ENCODE data around the gene GCN1.

Gene GCN1

DNA sequence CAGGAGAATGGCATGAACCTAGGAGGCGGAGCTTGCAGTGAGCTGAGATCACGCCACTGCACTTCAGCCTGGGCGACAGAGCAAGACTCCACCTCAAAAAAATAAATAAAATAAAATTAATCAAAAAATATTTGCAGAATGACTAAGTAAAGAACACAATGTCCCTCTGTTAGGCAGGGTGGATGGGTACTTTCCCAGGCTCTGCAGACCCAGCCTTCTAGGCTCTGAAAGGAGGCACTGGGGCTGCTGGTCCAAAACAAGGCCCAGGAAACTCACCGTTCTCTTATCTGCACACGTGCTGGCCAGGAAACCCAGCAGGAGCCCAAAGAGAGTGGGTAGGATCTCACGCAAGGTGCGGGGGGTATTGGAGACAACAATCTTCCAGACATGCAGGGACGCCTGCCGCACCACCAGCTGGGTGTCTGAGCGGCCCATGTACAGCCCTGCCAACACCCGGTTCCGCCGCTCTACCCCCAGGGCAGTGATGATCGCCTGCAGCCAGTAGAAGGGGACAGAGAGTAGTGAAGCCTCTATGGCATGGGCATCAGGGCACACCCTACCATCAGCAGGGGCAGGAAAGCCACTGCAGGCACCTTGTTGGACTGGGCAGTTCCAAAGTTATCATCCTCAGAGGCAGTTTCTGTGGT, 52.2 kb downstream of the GCN1 start:
- DNase-seq (ENCODE audit: low read depth), result no peak

DNA sequence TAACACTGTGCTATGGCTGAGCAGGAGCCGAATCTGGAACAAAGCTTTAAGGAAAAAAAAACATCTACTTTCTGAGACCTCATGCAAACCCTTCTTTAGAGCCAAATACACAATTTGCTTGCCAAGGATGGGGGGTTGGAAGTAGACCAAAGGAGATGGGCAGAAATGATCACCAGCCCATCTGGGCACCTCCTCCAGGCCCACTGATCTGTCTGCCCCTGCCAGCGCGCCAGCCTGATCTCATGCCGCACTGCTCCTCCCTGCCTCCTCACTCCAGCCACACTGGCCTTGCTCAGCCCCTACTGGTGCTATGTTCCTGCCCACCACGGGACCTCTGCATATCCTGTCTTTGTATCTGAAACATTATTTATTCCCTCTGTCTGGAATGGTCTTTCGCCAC, 53.2 kb downstream of the GCN1 start:
- no peak for DNase-seq (ENCODE audit: low read depth)

DNA sequence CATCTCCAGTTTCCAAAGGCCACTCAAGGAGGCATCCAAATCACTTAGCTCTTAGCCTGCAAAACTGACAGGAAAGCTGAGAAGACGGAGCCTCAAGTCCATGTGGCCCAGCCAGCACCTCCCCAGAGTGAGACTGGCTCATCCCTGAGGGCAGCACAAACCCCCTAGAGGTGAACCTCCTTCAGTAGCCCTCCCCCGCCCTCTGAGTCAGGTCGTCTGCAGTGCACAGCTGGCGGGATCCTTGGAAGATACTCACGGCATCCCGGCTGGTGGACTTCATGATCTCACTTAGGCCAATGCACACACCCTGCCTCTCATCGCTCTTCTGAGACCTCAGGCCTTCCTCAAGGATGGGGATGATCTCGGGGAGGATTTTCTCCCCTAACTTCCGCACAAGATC, 53.9 kb downstream of the GCN1 start:
- no peak for DNase-seq (ENCODE audit: low read depth)

DNA sequence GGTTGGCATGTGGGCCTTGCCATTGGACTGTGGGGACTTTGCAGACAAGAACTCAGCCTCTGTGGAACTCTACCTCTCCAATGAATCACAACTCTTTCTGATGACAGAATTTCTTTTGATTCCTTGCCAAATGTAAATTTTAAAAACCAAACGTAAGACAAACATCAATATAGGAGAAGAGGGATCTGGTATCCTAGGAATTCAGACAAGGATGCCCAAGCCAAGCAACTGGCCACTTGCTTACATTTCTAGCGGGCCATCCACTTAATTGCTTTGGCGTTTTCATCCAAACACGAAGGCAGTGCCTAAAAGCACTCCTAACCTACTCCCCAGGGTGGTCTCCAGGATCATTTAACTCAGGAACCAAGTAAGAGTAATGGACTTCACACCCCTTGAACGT, 54.6 kb downstream of the GCN1 start:
- DNase-seq (ENCODE audit: low read depth), result no peak

DNA sequence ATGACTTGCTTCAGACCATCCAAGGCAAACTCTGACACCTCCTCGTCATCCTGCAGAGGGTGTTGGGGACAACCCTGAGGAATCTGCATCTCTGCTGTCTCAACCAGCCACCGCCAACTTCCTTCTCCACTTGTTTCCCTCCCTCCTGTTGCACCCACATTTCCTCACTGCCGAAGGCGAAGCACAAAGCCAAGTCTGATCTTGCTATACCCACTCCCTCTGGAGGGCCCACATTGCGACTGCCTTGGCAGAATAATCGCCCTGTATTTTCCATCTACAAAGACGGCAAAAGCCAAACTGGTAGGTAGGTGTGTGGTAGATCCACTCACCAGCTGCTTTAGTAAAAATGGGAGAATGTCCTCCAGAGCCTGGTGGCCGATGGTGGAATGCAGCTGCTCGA, 56.1 kb downstream of the GCN1 start:
- no peak for DNase-seq (ENCODE audit: low read depth)

DNA sequence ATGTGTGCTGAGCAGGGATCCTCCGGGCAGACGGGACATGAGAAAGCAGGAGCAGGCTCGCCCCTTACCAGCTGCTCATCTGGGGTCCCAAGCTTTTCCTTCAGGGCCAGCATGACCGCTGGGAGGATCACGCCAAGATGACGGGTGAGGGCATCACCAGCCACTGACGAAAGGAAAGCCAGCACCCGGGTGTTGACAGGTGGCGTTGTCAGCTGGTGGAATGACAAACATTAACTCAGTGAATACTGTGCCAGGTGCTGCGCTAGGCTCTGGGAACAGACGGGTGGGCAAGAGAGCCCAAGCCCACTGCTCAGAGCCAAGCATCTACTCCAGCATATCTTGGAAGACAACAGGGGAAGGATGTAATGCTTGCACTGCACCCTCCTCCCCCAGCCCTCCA, 56.7 kb downstream of the GCN1 start:
- DNase-seq (ENCODE audit: low read depth), result no peak

DNA sequence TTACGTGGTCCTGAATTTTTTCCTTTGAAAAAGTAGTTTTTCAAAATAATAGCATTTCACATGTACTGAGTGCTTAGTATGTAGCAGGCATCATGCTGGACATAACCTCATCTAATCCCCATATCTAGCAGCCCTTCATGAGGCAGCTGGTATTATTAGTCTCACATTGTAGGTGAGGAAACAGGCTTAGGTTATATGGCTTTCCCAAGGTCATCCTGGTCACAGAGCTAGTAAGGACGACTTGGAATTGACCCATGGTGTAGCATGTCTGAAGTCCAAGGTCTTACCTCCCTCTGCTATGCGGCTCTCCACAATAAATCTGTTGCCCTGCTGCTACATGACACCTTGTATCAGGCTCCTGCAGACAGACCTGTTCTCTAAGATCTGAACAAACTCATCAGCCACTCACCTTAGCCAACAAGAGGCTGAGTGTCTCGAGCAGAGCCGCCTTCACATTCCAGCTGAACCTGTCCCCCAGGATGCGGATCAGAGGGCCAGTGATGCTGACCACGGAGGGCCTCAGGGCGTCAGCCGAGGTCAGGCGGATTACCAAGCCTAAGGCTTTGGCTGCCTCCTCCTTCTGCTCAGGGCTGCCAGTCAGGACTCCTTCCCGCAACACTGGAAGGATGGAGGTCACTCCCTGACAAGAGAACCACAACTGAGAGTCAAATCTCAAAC, 58.3 kb downstream of the GCN1 start:
- no peak for DNase-seq (ENCODE audit: low read depth)

DNA sequence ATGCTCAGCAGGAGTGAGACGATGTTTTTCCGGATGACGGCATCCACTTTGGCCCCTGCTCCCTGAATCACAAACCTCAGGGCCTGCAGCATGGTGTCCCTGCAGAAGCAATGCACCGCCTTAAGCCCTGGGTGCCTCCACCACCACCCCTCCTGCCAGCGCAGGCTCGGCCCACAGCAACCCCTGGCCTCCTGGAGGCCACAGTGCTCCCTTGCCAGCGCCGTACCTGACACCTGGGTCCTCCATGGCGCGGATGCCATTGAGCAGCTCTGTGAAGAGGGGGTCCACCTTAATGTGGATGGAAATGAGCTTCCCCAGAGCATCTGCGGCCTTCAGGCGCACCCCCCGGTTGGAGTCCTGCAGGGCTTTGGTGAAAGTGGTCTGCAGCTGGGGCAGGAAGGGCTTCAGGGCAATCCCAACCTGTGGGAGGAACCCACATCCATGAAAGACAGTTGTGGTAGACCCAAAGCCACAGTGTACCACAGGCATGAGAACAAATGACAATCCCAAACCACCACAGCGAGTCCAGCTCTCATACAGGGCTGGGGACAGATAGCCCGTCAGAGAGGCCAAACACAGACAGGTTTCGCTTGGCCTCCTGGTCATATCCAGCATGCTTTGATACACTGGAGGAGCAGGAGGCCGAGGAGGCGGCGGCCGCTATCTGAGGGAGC, 60.1 kb downstream of the GCN1 start:
- no peak for DNase-seq (ENCODE audit: low read depth)

DNA sequence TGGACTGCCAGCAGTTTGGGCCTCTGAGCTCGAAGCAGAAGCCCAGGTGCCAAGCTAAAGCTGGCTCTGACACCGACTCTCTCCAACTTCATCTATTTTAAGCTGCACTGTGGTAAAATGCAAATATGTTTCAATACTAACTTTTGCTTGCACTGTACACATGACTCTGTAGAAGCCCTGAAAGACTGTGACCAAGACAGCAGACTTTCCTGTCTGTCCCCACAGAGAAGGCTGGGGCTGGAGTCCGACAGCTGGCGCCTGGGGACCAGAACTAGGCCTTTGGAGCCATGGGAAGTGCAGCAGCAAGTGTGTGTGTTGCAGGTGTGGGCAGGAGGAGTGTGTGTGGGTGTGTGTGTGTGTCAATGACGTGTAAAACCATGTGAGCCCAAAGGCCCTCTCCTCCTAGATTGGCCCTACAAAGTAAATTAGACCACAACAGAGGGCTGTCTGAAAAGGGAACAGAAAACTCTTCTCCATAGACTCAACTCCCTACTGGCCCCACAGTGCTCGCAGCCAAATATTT, 61.6 kb downstream of the GCN1 start:
- no peak for DNase-seq (ENCODE audit: low read depth)

DNA sequence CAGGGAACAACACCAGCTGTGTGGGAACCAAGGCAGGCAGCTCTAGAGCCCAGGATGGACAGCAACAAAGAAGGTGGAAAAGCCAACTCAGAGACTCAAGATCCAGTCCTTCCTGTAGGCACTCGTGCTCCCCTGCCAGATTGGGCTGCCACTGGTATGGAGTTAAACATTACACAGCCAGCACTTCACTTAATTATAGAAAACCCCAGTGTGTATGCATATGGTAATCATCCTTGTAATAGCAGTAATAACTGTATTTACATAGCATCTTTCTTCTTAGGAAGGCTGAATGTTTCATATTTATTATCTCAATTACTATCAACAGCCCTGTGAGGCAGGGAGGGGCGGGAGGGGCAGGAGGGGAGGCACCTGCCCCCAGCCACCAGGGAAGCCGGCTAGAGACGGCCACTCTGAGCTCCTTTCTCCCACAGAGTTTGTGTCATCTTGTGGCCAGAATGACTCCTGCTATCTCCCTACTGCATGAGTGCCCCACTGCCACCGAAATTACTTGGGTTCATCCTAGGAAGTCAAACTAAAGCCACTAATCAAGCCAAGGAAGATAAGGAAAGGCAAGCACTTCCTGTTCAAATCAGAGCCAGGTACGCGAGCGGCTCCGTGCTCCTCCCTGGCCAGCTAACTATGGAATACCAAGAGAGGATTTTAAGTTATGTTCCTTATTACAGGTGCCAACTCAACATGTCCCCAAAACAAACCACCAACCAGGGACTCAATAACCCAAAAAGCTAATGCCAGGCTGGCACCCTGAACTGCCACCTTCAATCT, 62.3 kb downstream of the GCN1 start:
- DNase-seq (ENCODE audit: low read depth), result no peak

DNA sequence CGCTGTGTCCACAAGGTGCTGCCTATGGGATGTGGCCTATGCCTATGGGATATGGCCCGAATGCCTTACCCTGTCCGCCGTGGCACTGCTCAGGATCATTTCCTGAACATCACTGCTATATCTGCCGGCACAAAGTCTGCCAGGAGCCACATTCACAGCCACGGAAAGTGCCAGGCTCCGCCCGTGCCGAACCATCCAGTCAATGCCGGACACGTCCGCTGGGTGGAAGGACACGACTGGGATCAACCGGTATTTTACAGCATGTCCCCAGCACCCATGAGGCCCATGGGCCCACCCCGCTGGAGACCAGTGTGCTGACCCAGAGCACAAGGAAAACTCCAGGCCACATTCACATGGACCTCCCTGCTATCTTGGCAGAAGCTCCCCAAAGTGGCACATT, 63.4 kb downstream of the GCN1 start:
- DNase-seq (ENCODE audit: low read depth), result no peak

DNA sequence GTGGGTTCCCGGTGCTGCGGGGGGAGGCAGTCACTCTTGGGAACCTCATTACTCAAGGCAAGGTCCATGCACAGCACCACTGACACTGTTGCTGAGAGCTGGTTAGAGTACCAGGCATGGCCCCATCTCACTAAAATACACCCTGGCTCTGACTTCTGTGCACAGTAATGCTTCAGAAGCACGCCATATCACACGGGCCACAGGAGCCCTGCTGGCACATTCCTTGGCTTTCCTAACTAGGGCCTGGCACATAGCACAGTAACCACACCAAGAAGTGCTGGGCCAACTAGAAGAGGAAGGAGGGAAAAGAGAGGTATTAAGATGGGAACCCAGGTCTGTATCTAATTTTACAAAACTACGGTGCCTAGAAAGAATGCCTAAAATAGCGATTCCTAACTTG, 64.5 kb downstream of the GCN1 start:
- DNase-seq (ENCODE audit: low read depth), result no peak

DNA sequence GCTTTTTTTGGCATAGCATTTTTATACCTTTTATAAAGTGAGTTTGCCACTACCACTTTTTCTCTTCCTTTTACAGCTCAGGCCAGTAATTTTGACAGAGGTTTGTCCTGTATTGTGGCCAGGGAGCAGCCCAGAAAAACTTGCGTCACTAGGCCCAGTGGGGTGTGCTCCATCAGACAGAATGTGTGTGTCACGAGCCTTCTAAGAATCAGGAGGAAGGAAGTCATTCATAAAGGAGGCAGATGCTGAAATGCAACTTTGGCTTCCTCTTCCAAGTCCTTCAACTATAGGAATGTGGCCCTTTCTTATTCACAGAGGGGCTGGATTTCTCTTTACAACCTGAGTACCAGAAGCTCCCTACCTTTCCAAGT, 67.9 kb downstream of the GCN1 start:
- no peak for DNase-seq (ENCODE audit: low read depth)

DNA sequence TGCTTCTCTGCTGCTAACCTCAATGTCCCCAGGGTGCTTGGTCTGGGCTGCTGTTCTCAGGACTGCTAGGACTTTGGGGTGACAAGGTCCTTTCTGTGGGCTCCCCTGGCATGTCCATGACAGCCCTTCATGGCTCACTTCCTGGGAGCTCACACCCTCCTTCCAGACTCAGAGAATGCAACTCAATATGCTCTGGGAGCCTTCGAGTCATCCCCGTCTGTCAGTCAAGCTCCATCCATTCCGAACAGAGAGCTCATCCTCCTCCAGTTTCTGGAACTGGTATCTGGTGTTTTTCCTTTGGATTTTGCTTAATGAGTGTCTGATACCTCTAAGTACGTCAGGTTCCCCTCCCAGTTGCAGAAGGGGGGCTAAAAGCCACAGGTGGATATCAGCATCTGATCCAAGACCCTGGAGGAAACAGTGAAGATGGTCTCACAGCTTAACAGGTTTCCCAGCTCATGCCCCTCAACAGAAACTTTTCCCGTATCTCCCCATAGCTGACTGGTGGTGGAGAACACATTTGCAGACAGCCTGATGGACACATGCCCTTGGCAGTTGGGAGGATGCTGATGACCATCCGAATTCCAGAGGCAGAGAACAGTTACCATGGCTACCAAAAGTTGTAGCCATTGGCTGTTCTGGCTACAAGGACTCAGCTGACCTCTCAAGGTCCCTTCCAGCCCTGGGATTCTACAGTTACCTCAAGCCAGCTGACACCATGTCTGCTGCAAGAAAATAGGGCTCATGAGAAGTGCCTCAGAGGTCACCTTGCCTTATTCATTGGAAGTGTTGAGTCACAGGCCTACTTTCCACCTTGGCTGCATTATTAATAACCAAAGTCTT, 68.5 kb downstream of the GCN1 start:
- no peak for DNase-seq (ENCODE audit: low read depth)

DNA sequence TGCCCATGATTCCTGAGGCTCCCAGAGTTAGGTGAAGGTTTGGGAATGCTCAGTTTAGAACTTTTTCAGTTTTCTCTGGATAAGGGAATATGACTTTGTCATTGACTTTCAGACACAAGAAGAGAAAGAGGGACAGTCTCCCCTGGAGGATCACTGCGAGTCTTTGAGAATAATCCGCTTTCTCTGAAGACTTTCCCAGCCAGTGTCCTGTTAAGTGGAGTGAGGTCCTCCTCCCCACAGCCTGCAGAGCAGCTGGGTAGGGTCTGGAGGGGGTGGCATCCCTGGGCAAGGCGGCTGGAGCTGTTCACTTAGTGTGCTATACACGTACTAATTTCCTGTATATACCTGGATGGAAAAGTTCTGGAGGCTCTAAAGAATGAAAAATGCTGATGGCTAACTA, 69.5 kb downstream of the GCN1 start:
- no peak for DNase-seq (ENCODE audit: low read depth)

DNA sequence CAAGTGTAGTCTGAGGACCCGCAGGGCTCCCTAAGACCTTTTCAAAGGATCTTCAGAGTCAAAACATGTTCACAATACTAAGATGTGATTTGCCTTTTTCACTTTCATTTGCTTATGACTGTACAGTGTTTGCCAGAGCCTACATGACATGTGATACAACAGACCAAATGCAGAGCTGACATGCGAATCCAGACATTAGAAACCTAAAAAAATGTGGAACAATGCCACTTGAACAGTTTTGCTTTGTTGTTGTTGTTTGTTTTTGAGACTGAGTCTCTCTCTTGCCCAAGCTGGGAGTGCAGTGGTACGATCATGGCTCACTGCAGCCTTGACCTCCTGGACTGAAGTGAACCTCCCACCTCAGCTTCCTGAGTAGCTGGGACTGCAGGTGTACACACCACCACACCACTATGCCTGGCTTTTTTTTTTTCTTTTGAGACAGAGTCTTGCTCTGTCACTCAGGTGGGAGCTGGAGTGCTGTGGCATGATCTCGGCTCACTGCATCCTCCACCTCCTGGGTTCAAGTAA, 72.7 kb downstream of the GCN1 start:
- no peak for DNase-seq (ENCODE audit: low read depth)

DNA sequence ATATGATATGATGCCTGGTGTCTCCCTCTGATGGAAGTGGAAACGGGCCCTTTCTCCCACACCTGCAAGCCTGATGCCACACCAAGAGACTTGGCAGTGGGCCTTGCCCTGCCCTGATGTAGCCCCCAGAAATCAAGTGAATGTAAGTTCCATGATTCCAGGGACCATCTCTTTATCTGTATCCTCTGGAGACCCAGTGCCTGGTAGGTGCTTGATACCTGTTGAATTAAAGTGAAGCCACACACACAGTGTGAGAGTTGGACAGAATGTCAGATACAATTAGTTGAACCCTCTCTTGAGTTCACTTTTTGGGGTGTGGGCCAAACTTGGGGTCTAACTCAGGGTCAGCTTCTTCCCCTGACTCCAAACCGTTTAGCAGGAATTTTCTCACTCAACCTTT, 73.2 kb downstream of the GCN1 start:
- no peak for DNase-seq (ENCODE audit: low read depth)

DNA sequence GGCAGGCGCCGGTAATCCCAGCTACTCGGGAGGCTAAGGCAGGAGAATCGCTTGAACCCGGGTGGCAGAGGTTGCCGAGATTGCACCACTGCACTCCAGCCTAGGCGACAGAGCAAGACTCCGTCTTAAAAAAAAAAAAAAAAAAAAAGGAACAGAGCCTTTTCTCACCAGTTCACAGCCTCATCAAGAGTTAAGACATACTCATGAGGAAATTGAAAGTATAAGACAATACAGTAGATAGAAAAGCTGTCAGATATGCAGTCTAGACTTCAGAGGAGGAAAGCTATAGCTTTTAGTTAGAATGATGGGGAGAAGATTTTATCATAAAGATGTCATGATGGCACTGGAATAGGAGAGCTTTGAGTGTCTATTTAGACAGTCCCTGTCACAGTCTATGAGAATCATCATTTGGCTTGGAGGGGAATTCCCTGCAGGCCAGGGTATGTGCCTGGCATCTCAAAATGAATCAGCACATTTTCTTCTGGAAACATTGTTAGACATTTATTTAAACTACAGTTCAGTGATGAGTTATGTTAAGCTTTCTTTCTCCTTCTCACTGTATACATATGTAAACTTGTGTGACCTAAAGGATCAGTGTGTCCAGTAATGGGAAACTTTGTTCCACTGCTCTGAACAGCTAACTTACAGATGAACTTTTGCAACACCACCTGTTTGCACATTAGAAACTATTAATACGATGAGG, 75.1 kb downstream of the GCN1 start:
- no peak for DNase-seq (ENCODE audit: low read depth)

DNA sequence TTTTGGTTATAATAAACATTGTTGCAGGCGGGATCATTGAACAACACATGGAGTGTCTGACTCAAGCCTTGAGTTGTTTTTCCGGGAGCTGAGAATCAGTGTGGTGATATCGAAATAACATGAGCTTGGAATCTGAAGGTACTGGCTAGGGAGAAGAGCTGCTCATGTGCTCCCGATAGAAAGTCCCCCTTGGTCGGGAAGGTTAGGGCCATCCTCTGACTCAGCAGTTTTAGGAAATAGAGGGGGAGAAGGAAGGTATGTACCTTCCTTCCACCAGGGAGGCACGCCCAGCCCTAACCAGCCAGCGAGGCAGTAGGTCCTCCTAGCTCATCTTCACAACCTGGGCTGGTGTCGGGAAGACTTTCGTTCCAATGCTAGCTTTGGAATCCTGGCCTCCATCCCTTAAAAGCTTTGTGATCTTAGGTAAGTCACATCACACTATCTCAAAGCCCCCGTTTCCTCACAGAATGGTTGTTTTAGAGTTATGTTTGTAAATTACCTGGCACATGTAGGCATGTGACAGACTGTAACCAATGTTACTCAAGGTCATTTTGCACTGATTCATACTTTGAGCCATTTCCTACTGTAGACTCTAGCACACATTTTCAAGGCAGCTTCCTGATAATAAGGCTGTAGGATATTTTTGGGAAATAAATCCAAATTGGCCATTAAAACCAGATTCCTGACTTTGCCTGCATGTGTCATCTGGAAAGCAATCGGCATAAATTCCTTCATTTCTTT, 76.0 kb downstream of the GCN1 start:
- no peak for DNase-seq (ENCODE audit: low read depth)

DNA sequence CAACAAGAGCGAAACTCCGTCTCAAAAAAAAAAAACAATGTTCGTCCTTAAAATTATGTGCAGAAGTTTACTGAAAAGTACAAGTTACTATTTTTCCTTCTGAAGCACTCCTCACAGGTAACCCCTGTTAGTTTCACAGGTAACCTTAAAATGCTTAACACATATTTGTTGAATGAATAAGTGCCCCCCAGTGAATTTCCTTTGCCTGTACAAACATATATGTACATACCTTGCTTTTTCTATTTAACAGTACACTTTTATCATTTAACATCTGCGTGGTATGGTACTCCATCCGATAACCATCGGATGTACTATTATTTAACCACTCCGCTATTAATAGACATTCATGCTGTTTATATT, 76.6 kb downstream of the GCN1 start:
- no peak for DNase-seq (ENCODE audit: low read depth)
